Upper lobe of left lung (tissue), 4 donors: Measurements from ENCODE around the gene NEURL2.

Source experiments
- CTCF ChIP-seq, 6 experiments: fragments of 450-650 bp in 4 of 6; fragments of 200-600 bp in 2 of 6; sonication (generic) in 2 of 6; IDR thresholded peaks; one replicate each; pipeline ENCODE4 v1.5.1; 2016 to 2019; ENCODE audit warnings: antibody characterized with exemption in 6 of 6
- POLR2A ChIP-seq, 4 donors: fragments of 450-650 bp; IDR thresholded peaks; one replicate each; pipeline ENCODE4 v1.5.1; 2016 to 2017; ENCODE audit warnings: antibody characterized with exemption in 4 of 4, mild to moderate bottlenecking in 2 of 4
- POLR2AphosphoS5 ChIP-seq, 2 donors: sonication (generic); formaldehyde crosslinking; IDR thresholded peaks; one replicate each; pipeline ENCODE4 v1.5.1; 2017; ENCODE audit warnings: antibody characterized with exemption in 2 of 2

GRCh38 chr20:45890985-45891983 lies at the start of gene NEURL2, which contains the start of gene CTSA:
- peak in 1 of 6 experiments; percentile 15 for TF ChIP-seq CTCF (IDR thresholded peaks at IDR 0.05)
- TF ChIP-seq POLR2A (IDR thresholded peaks at IDR 0.05): peak in 3 of 4 donors; percentile 43 to 82 (median 64)
- peak; percentile 91 to 93 for TF ChIP-seq POLR2AphosphoS5 (IDR thresholded peaks at IDR 0.05)
